Adipocyte (in vitro differentiated cells): ENCODE data around the gene PDIA5.

Experiments
- DNase-seq: peaks from one replicate; pipeline ENCODE4 v3.0.0-alpha.2; 2015; ENCODE audit warnings: low read depth
- H3K27me3 ChIP-seq: replicated peaks from 2 replicates; pipeline ENCODE4 v1.7.0; 2013; ENCODE audit warnings: mild to moderate bottlenecking, low read length, moderate library complexity; ENCODE audit not compliant: control insufficient read depth, insufficient read depth
- H3K36me3 ChIP-seq: 2 replicates; pipeline ENCODE4 v1.7.0; 2013; ENCODE audit warnings: low read length, mild to moderate bottlenecking, moderate library complexity; ENCODE audit not compliant: control insufficient read depth, insufficient read depth, severe bottlenecking
- H3K4me1 ChIP-seq: 2 replicates; pipeline ENCODE4 v1.7.0; 2013; ENCODE audit warnings: mild to moderate bottlenecking, low read length, moderate library complexity; ENCODE audit not compliant: control insufficient read depth, insufficient read depth
- H3K4me3 ChIP-seq: 2 replicates; pipeline ENCODE4 v1.7.0; 2013; ENCODE audit warnings: mild to moderate bottlenecking, low read length, moderate library complexity
- H3K9ac ChIP-seq: 2 replicates; pipeline ENCODE4 v1.7.0; 2013; ENCODE audit warnings: mild to moderate bottlenecking, low read length, moderate library complexity
- H3K9me3 ChIP-seq: 2 replicates; pipeline ENCODE4 v1.7.0; 2013; ENCODE audit warnings: mild to moderate bottlenecking, low read length, moderate library complexity; ENCODE audit not compliant: control insufficient read depth

The PDIA5 gene

GRCh38 chr3:123165163-123165562, 98.3 kb downstream of the PDIA5 start:
- no peaks in the 10 kb centered on the region for H3K9me3 ChIP-seq
- H3K27me3 ChIP-seq, result no peaks in the 10 kb centered on the region
- H3K9ac ChIP-seq, result no peak overlapping the region
- no peak for DNase-seq
- no peaks in the 10 kb centered on the region for H3K4me1 ChIP-seq
- no peak overlapping the region for H3K4me3 ChIP-seq
- H3K36me3 ChIP-seq, result peaks cover 61% of the 10 kb centered on the region

GRCh38 chr3:123167686-123168085, 100.9 kb downstream of the PDIA5 start:
- Histone ChIP-seq H3K9ac (no peak overlapping the region), H3K27me3 (no peaks in the 10 kb centered on the region), H3K36me3 (peaks cover 40% of the 10 kb centered on the region), H3K4me3 (no peak overlapping the region), H3K9me3 (no peaks in the 10 kb centered on the region), H3K4me1 (no peaks in the 10 kb centered on the region)
- DNase-seq, result no peak

- DNase-seq, result no peak
- Histone ChIP-seq H3K36me3 (peaks cover 36% of the 10 kb centered on the region), H3K9ac (no peak overlapping the region), H3K4me3 (no peak overlapping the region), H3K4me1 (no peaks in the 10 kb centered on the region), H3K27me3 (no peaks in the 10 kb centered on the region), H3K9me3 (no peaks in the 10 kb centered on the region)
Observed at GRCh38 chr3:123168122-123168521, 101.3 kb downstream of the PDIA5 start.

- no peaks in the 10 kb centered on the region for H3K4me1 ChIP-seq
- H3K36me3 ChIP-seq, result peaks cover 31% of the 10 kb centered on the region
- no peak for DNase-seq
- no peak overlapping the region for H3K4me3 ChIP-seq
- no peaks in the 10 kb centered on the region for H3K27me3 ChIP-seq
- H3K9me3 ChIP-seq, result no peaks in the 10 kb centered on the region
- H3K9ac ChIP-seq, result no peak overlapping the region
Observed at GRCh38 chr3:123168605-123169004, 101.8 kb downstream of the PDIA5 start.

- Histone ChIP-seq H3K9me3 (no peaks in the 10 kb centered on the region), H3K27me3 (no peaks in the 10 kb centered on the region), H3K4me1 (no peaks in the 10 kb centered on the region), H3K9ac (no peak overlapping the region), H3K36me3 (peaks cover 22% of the 10 kb centered on the region), H3K4me3 (no peak overlapping the region)
- no peak for DNase-seq
Observed at GRCh38 chr3:123169492-123169929, 102.7 kb downstream of the PDIA5 start.

GRCh38 chr3:123169930-123170329, 103.1 kb downstream of the PDIA5 start:
- H3K4me3 ChIP-seq, result no peak overlapping the region
- H3K27me3 ChIP-seq, result no peaks in the 10 kb centered on the region
- no peak overlapping the region for H3K9ac ChIP-seq
- DNase-seq, result no peak
- peaks cover 18% of the 10 kb centered on the region for H3K36me3 ChIP-seq
- no peaks in the 10 kb centered on the region for H3K4me1 ChIP-seq
- no peaks in the 10 kb centered on the region for H3K9me3 ChIP-seq

- Histone ChIP-seq H3K4me3 (no peak overlapping the region), H3K36me3 (no peaks in the 10 kb centered on the region), H3K9ac (no peak overlapping the region), H3K27me3 (no peaks in the 10 kb centered on the region), H3K9me3 (no peaks in the 10 kb centered on the region), H3K4me1 (no peaks in the 10 kb centered on the region)
- no peak for DNase-seq
Observed at GRCh38 chr3:123180791-123181190, 114.0 kb downstream of the PDIA5 start.

GRCh38 chr3:123186695-123187094, 119.9 kb downstream of the PDIA5 start:
- Histone ChIP-seq H3K36me3 (no peaks in the 10 kb centered on the region), H3K4me3 (no peak overlapping the region), H3K27me3 (no peaks in the 10 kb centered on the region), H3K9ac (no peak overlapping the region), H3K9me3 (no peaks in the 10 kb centered on the region), H3K4me1 (no peaks in the 10 kb centered on the region)
- no peak for DNase-seq

- no peak for DNase-seq
- no peaks in the 10 kb centered on the region for H3K4me1 ChIP-seq
- no peak overlapping the region for H3K4me3 ChIP-seq
- no peaks in the 10 kb centered on the region for H3K9me3 ChIP-seq
- H3K36me3 ChIP-seq, result no peaks in the 10 kb centered on the region
- H3K9ac ChIP-seq, result no peak overlapping the region
- H3K27me3 ChIP-seq, result no peaks in the 10 kb centered on the region
Observed at GRCh38 chr3:123188058-123188457, 121.2 kb downstream of the PDIA5 start.

GRCh38 chr3:123193448-123194101, 126.8 kb downstream of the PDIA5 start:
- no peak overlapping the region for H3K9ac ChIP-seq
- no peak for DNase-seq
- no peaks in the 10 kb centered on the region for H3K27me3 ChIP-seq
- peaks cover 3% of the 10 kb centered on the region for H3K9me3 ChIP-seq
- H3K4me1 ChIP-seq, result peaks cover 6% of the 10 kb centered on the region
- H3K36me3 ChIP-seq, result no peaks in the 10 kb centered on the region
- no peak overlapping the region for H3K4me3 ChIP-seq

GRCh38 chr3:123194552-123194951, 127.7 kb downstream of the PDIA5 start:
- no peaks in the 10 kb centered on the region for H3K36me3 ChIP-seq
- no peak for DNase-seq

GRCh38 chr3:123198372-123198771, 131.5 kb downstream of the PDIA5 start:
- H3K9me3 ChIP-seq, result peaks cover 3% of the 10 kb centered on the region
- no peaks in the 10 kb centered on the region for H3K27me3 ChIP-seq
- no peak overlapping the region for H3K4me3 ChIP-seq
- H3K4me1 ChIP-seq, result peaks cover 17% of the 10 kb centered on the region
- no peaks in the 10 kb centered on the region for H3K36me3 ChIP-seq
- H3K9ac ChIP-seq, result no peak overlapping the region
- DNase-seq, result no peak

More at GRCh38 chr3:123194552-123194951, 127.7 kb downstream of the PDIA5 start:
- H3K9me3 ChIP-seq, result peaks cover 3% of the 10 kb centered on the region
- H3K27me3 ChIP-seq, result no peaks in the 10 kb centered on the region
- no peak overlapping the region for H3K4me3 ChIP-seq
- H3K9ac ChIP-seq, result no peak overlapping the region
- H3K4me1 ChIP-seq, result peaks cover 6% of the 10 kb centered on the region
